Keratinocyte (primary cell): ENCODE data around the gene KRTAP10-8. TPM values are rescaled to one million over a fixed set of nuclear protein-coding genes. Genes with fewer than 3 reads are reported as not detected.
"Not testable (repeated sequence)": the region's sequence is repeated elsewhere in the genome, so short reads cannot be mapped to it uniquely, and the experiment has no call there.

Experiments used
- DNase-seq: peaks from one replicate; pipeline ENCODE4 v3.0.0-alpha.2; 2011; ENCODE audit warnings: low read depth, missing footprints, low spot score
- FAIRE-seq: peaks from 2 replicates; lab custom pipeline; 2011; peaks lifted over from hg19 to GRCh38; lab: Jason Lieb, UNC
- H2AFZ ChIP-seq: 2 replicates; pipeline ENCODE4 v1.6.0; 2012; ENCODE audit warnings: low read length, control low read depth, inconsistent platforms; ENCODE audit not compliant: control insufficient read depth
- H3K27ac ChIP-seq: 2 replicates; pipeline ENCODE4 v1.5.1; 2011; ENCODE audit warnings: low read length; ENCODE audit not compliant: control insufficient read depth, insufficient read depth
- H3K27me3 ChIP-seq: 3 replicates; pipeline ENCODE4 v1.6.0; 2011; ENCODE audit warnings: low read length; ENCODE audit not compliant: control insufficient read depth, insufficient read depth; ENCODE audit errors: extremely low read depth
- H3K36me3 ChIP-seq, 2 experiments: 2 replicates in 1 of 2; 3 replicates in 1 of 2; pipeline ENCODE4 v1.5.1; 2011; ENCODE audit warnings: low read length in 2 of 2, mild to moderate bottlenecking in 1 of 2; ENCODE audit not compliant: control insufficient read depth in 2 of 2, insufficient read depth in 2 of 2; ENCODE audit errors: extremely low read depth in 1 of 2
- H3K4me1 ChIP-seq: 3 replicates; pipeline ENCODE4 v1.5.1; 2011; ENCODE audit warnings: low read length; ENCODE audit not compliant: control insufficient read depth, insufficient read depth; ENCODE audit errors: extremely low read depth
- H3K4me2 ChIP-seq: 3 replicates; pipeline ENCODE4 v1.6.0; 2011; ENCODE audit warnings: low read depth, low read length; ENCODE audit not compliant: control insufficient read depth, insufficient read depth; ENCODE audit errors: extremely low read depth
- H3K4me3 ChIP-seq, 3 experiments: fragments of 200-600 bp in 1 of 3; sonication (generic) in 1 of 3; 2 replicates in 2 of 3; 3 replicates in 1 of 3; pipeline ENCODE4 v1.5.1; 2011 to 2016; ENCODE audit warnings: low read length in 3 of 3, mild to moderate bottlenecking in 3 of 3, control low read depth in 2 of 3, inconsistent platforms in 1 of 3, low read depth in 1 of 3, mixed read lengths in 1 of 3, mixed run types in 1 of 3, moderate library complexity in 1 of 3; ENCODE audit not compliant: control insufficient read depth in 2 of 3, insufficient read depth in 2 of 3; ENCODE audit errors: extremely low read depth in 1 of 3
- H3K79me2 ChIP-seq: 2 replicates; pipeline ENCODE4 v1.6.0; 2012; ENCODE audit warnings: low read length; ENCODE audit not compliant: control insufficient read depth, insufficient read depth
- H3K9ac ChIP-seq: 3 replicates; pipeline ENCODE4 v1.6.0; 2011; ENCODE audit warnings: low read length; ENCODE audit not compliant: control insufficient read depth, insufficient read depth; ENCODE audit errors: extremely low read depth
- H3K9me1 ChIP-seq: 3 replicates; pipeline ENCODE4 v1.6.0; 2011; ENCODE audit warnings: low read length; ENCODE audit not compliant: control insufficient read depth, insufficient read depth; ENCODE audit errors: extremely low read depth
- H3K9me3 ChIP-seq: 2 replicates; pipeline ENCODE4 v1.5.1; 2012; ENCODE audit warnings: low read depth, low read length; ENCODE audit not compliant: control insufficient read depth
- H4K20me1 ChIP-seq: 3 replicates; pipeline ENCODE4 v1.6.0; 2011; ENCODE audit warnings: low read length; ENCODE audit not compliant: control insufficient read depth, insufficient read depth; ENCODE audit errors: extremely low read depth
- EZH2 ChIP-seq: IDR thresholded peaks from one replicate; pipeline ENCODE4 v1.6.1; 2012; ENCODE audit warnings: inconsistent platforms, mild to moderate bottlenecking, low read length, moderate library complexity
- dilution Hi-C: fragments of 300-500 bp; cut with MboI; formaldehyde crosslinking; loops from one replicate; pipeline ENCODE4 v1.7.0; 2020; ENCODE audit warnings: low sequenced_read_pairs; ENCODE audit not compliant: extremely low pct_ligation_motif_present
- polyA plus RNA-seq, 5 experiments: library from polyadenylated mRNA; depleted of rRNA in 3 of 5; stranded (reverse) in 3 of 5; stranded (forward) in 1 of 5; unstranded in 1 of 5; fragments of >200 nt; gene quantifications; 1 replicate in 1 of 5; 2 replicates in 3 of 5; 3 replicates in 1 of 5; pipeline versions ENCODE4 v1.2.1 to v1.2.3, GENCODE V29; 2011 to 2012; ENCODE audit warnings: missing spikeins in 2 of 5, low read depth in 1 of 5, low replicate concordance in 1 of 5
- TF ChIP-seq, protein P1 (sequence below), 3 experiments: IDR thresholded peaks in 1 of 3; conservative IDR thresholded peaks in 1 of 3; optimal IDR thresholded peaks in 1 of 3; 2 replicates in 2 of 3; 3 replicates in 1 of 3; pipeline versions ENCODE3 to v1.5.1; 2011; ENCODE audit warnings: low read length in 3 of 3, mild to moderate bottlenecking in 3 of 3, moderate library complexity in 2 of 3, control low read depth in 1 of 3, inconsistent platforms in 1 of 3; ENCODE audit not compliant: insufficient read depth in 2 of 3; ENCODE audit errors: extremely low read depth in 1 of 3

Gene KRTAP10-8
- polyA plus RNA-seq, 1 donor (not counting 4 experiments of a cell fraction or from before 2014, with no cell fraction given): not detected

DNA sequence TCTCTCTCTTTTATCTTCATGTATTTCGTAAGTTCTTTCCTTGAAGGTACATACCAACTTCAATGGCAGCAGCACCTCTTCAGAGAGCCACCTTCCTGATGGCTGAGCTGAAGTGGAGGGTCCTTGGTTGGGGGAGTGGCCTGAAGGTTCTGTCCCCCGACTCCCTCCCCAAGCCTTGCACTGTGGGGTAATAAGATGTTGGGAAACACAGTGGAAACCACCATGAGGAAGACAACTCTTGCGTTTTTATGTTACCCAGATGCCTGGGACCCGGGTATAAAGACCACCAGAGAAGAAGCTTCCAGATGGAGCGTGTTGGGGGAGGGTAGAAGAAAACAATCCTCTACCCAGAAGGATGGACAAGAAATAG, 46.6 kb downstream of the KRTAP10-8 start:
- Histone ChIP-seq H2AFZ (no peak overlapping the region), H3K4me2 (no peak overlapping the region), H4K20me1 (no peaks in the 10 kb centered on the region), H3K9me1 (no peaks in the 10 kb centered on the region), H3K9me3 (no peaks in the 10 kb centered on the region), H3K27me3 (no peaks in the 10 kb centered on the region), H3K4me3 (no peak overlapping the region), H3K36me3 (no peaks in the 10 kb centered on the region), H3K79me2 (no peaks in the 10 kb centered on the region), H3K9ac (no peak overlapping the region), H3K4me1 (no peaks in the 10 kb centered on the region), H3K27ac (no peak overlapping the region)
- TF ChIP-seq, protein P1, sequence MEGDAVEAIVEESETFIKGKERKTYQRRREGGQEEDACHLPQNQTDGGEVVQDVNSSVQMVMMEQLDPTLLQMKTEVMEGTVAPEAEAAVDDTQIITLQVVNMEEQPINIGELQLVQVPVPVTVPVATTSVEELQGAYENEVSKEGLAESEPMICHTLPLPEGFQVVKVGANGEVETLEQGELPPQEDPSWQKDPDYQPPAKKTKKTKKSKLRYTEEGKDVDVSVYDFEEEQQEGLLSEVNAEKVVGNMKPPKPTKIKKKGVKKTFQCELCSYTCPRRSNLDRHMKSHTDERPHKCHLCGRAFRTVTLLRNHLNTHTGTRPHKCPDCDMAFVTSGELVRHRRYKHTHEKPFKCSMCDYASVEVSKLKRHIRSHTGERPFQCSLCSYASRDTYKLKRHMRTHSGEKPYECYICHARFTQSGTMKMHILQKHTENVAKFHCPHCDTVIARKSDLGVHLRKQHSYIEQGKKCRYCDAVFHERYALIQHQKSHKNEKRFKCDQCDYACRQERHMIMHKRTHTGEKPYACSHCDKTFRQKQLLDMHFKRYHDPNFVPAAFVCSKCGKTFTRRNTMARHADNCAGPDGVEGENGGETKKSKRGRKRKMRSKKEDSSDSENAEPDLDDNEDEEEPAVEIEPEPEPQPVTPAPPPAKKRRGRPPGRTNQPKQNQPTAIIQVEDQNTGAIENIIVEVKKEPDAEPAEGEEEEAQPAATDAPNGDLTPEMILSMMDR (optimal IDR thresholded peaks at IDR 0.05 in 1 of 3, IDR thresholded peaks at IDR 0.05 in 1 of 3, conservative IDR thresholded peaks at IDR 0.05 in 1 of 3; ENCODE audit: extremely low read depth in 1 of 3, insufficient read depth in 2 of 3, low read length in 3 of 3): no peak
- no peak for TF ChIP-seq EZH2
- dilution Hi-C loops: no loop called here
- DNase-seq: no peak
- FAIRE-seq: no peak

DNA sequence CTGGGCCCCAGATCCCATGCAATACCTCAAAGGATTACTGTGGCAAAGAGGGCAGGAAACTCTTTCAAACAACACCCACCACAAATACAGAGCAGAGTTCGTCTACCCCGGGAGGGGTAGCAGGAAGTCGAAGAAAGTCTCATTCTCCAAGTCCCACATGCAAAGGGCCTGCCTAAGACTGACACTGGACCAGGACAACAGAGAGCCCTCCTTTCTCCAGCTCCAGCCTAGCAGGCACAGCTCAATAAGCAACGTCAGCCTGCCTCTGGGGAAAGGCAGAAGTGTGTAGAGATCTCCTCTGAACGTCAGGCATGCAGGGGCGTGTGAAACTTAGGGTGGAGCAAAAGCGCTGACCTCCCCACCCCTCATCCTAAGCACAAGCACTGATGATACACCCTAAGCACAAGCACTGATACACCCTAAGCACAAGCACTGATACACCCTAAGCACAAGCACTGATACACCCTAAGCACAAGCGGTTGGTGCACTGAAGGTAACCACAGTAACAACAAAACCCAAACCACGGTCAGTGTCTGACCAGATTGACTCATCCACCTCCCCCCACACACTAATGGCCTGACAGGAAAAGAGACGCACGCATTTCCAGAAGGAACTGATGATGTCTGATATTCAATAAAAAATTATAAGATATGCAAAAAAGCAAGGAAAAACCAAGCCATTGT, 47.2 kb downstream of the KRTAP10-8 start:
- dilution Hi-C loops: no loop called here
- Histone ChIP-seq H3K27ac (no peak overlapping the region), H3K9me3 (no peaks in the 10 kb centered on the region), H3K27me3 (no peaks in the 10 kb centered on the region), H3K9ac (no peak overlapping the region), H3K36me3 (no peaks in the 10 kb centered on the region), H2AFZ (no peak overlapping the region), H3K4me1 (no peaks in the 10 kb centered on the region), H3K79me2 (no peaks in the 10 kb centered on the region), H4K20me1 (no peaks in the 10 kb centered on the region), H3K4me3 (no peak overlapping the region), H3K9me1 (no peaks in the 10 kb centered on the region), H3K4me2 (no peak overlapping the region)
- FAIRE-seq: no peak
- TF ChIP-seq, protein P1 (optimal IDR thresholded peaks at IDR 0.05 in 1 of 3, IDR thresholded peaks at IDR 0.05 in 1 of 3, conservative IDR thresholded peaks at IDR 0.05 in 1 of 3; ENCODE audit: extremely low read depth in 1 of 3, insufficient read depth in 2 of 3, low read length in 3 of 3): no peak
- no peak for TF ChIP-seq EZH2
- DNase-seq: no peak

DNA sequence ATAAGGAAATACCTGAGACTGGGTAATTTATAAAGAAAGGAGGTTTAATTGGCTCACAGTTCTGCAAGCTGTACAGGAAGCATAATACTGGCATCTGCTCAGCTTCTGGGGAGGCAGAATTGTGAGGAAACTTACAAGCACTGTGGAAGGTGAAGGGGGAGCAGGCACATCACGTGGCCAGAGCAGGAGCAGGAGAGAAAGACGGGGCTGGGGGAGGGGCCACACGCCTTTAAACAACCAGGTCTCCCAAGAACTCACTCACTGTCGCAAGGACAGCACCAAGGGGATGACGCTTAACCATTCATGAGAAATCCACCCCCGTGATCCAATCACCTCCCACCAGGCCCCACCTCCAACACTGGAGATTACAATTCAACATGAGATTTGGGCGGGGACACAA, 49.7 kb downstream of the KRTAP10-8 start:
- H4K20me1 ChIP-seq, H3K79me2 ChIP-seq, H3K4me3 ChIP-seq, DNase-seq, dilution Hi-C loops, FAIRE-seq, H3K36me3 ChIP-seq, H3K4me2 ChIP-seq, H3K27ac ChIP-seq, H3K27me3 ChIP-seq, H3K4me1 ChIP-seq, H3K9me1 ChIP-seq, H3K9me3 ChIP-seq, H3K9ac ChIP-seq, H2AFZ ChIP-seq: not testable (repeated sequence)
